ENCODE results near the gene DNAH1. TPM values are rescaled to one million over a fixed set of nuclear protein-coding genes. Genes with fewer than 3 reads are reported as not detected.
A peak's percentile ranks its signal among the peaks of the same experiment; 100 is the strongest.

DNAH1 gene
- total and polyA plus RNA-seq, 2 experiments from 2014 or later, result 0.81 to 1.8 TPM

DNA sequence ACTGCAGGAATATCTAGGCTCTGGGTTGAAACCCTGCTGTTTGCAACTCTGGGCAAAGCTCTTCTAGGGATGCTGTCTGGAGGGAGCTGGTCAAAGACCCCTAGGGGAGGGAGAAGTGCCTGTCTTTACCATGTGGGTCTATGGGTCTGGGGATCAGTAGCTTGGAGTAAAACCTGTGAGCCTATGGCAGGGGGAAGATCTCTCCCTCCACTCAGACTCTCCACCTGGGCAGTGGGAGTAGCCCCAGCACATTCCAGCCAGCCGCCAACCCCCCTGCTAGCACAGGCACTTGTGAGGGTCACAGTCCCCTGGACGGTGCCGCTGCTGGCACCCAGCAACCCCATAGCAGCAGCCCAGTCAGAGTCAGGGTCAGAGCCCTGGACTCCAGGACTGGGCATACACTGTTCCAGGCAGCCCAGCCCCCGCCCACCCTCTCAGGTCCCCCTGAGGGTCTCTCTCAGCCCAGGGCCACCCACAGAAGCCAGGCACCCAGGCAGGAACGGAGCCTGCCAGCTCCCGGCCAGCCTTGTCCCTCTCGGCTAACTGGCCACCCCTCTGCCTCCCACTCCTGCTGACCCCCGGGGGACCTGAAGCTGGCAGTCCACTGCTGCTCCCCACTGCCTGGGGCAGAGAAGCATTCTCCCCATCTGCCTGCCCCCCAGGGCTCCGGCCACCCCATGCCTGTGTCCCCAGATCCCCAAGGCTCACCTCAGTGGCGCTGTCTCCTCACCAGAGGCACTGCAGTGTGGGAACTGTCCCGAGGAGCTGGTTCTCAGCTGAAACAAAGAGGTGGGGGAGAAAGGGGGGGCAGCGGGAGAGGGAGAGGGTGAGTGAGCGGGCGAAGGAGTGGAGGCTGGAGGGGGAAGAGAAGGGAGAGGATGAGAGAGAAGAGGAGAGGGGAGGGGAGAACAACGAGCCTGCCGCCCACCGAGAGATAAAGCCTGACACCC is 17.7 kb upstream of the DNAH1 start:
- ATAC-seq (peak; percentile 55), DNase-seq (ENCODE audit: low spot score) (peak; percentile 59)
- no peaks in the 10 kb centered on the region for H3K9me3 Mint-ChIP-seq
- Histone ChIP-seq H3K27ac (ENCODE audit: low read depth) (no peak overlapping the region), H3K9me2 (ENCODE audit: insufficient read depth) (no peaks in the 10 kb centered on the region), H3K4me2 (peak overlapping the region; percentile 80), H2AFZ (peak overlapping the region; percentile 87), H4K20me1 (replicated peaks; ENCODE audit: insufficient read depth) (no peaks in the 10 kb centered on the region; the same call in 1 of the 2 replicates), H3K4me3 (peak overlapping the region; percentile 53), H3F3A (replicated peaks; ENCODE audit: low read depth) (0 out of 2 replicates have a peak, but pooled peaks cover 4% of the 10 kb centered on the region), H3K79me2 (replicated peaks; ENCODE audit: insufficient read depth) (no peaks in the 10 kb centered on the region), H3K27me3 (ENCODE audit: insufficient read depth) (no peaks in the 10 kb centered on the region), H3K36me3 (ENCODE audit: insufficient read depth) (no peaks in the 10 kb centered on the region), H3K4me1 (ENCODE audit: insufficient read depth) (peaks cover 23% of the 10 kb centered on the region)
- H3K4me1 Mint-ChIP-seq, result peaks cover 34% of the 10 kb centered on the region
- H3K36me3 Mint-ChIP-seq (ENCODE audit: low read depth), result no peaks in the 10 kb centered on the region
- H3K27me3 Mint-ChIP-seq (ENCODE audit: insufficient read depth, low read depth, poor library complexity), result peaks cover 27% of the 10 kb centered on the region
- 0 out of 2 replicates have a peak overlapping the region, but pooled peaks have one; percentile 32 for H3K27ac Mint-ChIP-seq
- peak overlapping the region; percentile 68 for H3K4me3 Mint-ChIP-seq
- TF ChIP-seq, protein P1, sequence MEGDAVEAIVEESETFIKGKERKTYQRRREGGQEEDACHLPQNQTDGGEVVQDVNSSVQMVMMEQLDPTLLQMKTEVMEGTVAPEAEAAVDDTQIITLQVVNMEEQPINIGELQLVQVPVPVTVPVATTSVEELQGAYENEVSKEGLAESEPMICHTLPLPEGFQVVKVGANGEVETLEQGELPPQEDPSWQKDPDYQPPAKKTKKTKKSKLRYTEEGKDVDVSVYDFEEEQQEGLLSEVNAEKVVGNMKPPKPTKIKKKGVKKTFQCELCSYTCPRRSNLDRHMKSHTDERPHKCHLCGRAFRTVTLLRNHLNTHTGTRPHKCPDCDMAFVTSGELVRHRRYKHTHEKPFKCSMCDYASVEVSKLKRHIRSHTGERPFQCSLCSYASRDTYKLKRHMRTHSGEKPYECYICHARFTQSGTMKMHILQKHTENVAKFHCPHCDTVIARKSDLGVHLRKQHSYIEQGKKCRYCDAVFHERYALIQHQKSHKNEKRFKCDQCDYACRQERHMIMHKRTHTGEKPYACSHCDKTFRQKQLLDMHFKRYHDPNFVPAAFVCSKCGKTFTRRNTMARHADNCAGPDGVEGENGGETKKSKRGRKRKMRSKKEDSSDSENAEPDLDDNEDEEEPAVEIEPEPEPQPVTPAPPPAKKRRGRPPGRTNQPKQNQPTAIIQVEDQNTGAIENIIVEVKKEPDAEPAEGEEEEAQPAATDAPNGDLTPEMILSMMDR (conservative IDR thresholded peaks at IDR 0.05; ENCODE audit: low read depth in 2 of 2), result peak in 1 of 2 experiments; percentile 24; a peak in 2 of 4 replicates
- TF ChIP-seq JUNB (IDR thresholded peaks at IDR 0.05; ENCODE audit: unreplicated experiment), result no peak
- no peak for TF ChIP-seq EZH2 (IDR thresholded peaks at IDR 0.05; ENCODE audit: low read depth, unreplicated experiment)
- no peak for TF ChIP-seq NANOG (IDR thresholded peaks at IDR 0.05; ENCODE audit: borderline replicate concordance)
- TF ChIP-seq ZNF331 (CRISPR knock-in tag; IDR thresholded peaks at IDR 0.05; ENCODE audit: low read depth), result no peak

DNA sequence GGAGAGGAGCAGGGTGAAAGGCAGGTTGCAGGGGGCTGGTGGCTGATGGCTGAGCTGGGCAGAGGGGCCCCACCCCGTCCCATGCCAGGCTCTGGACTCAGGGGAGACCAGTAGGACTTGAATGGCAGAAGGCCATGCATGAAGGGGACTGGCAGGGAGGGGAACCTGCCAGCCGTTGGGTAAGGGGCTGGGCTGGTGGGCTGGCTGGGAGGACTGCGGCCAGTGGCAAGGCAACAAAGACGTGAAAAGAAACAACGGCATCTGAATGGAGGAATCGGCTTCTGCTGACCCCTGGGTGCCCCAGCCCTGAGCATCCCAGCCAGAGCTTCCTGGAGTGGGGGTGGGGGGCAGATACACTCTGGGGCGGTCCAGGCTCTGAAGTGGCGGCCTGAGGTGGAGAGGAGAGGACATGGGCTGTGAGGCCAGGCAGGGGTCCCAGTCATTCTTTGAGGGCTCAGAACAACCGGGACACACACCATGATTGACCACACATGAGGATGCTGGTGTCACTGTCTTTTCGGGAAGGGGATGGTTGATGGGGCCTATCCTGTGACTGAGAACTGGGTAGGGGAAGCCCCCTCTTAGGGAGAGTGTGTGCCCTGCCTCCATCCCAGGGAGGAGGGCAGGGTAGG is 16.8 kb upstream of the DNAH1 start:
- peak overlapping the region; percentile 87 for H2AFZ ChIP-seq
- H3K36me3 Mint-ChIP-seq (ENCODE audit: low read depth), result no peaks in the 10 kb centered on the region
- H3K79me2 ChIP-seq (replicated peaks; ENCODE audit: insufficient read depth), result no peaks in the 10 kb centered on the region
- peaks cover 29% of the 10 kb centered on the region for H3K27me3 Mint-ChIP-seq (ENCODE audit: insufficient read depth, low read depth, poor library complexity)
- no peaks in the 10 kb centered on the region for H3K9me3 Mint-ChIP-seq
- peak overlapping the region; percentile 80 for H3K4me2 ChIP-seq
- H3K4me3 Mint-ChIP-seq, result peak overlapping the region; percentile 68
- peaks cover 34% of the 10 kb centered on the region for H3K4me1 Mint-ChIP-seq
- no peaks in the 10 kb centered on the region for H3K9me2 ChIP-seq (ENCODE audit: insufficient read depth)
- H3K4me3 ChIP-seq, result peak overlapping the region; percentile 53
- ATAC-seq, result peak; percentile 17
- H4K20me1 ChIP-seq (replicated peaks; ENCODE audit: insufficient read depth), result no peaks in the 10 kb centered on the region; the same call in 1 of the 2 replicates
- peaks cover 23% of the 10 kb centered on the region for H3K4me1 ChIP-seq (ENCODE audit: insufficient read depth)
- H3K36me3 ChIP-seq (ENCODE audit: insufficient read depth), result no peaks in the 10 kb centered on the region
- peak; percentile 32 for DNase-seq (ENCODE audit: low spot score)
- peak overlapping the region; percentile 67; the same call in 1 of the 2 replicates for H3K27ac Mint-ChIP-seq
- H3F3A ChIP-seq (replicated peaks; ENCODE audit: low read depth), result 0 out of 2 replicates have a peak, but pooled peaks cover 4% of the 10 kb centered on the region
- H3K27me3 ChIP-seq (ENCODE audit: insufficient read depth), result no peaks in the 10 kb centered on the region
- no peak overlapping the region for H3K27ac ChIP-seq (ENCODE audit: low read depth)
- TF ChIP-seq ZNF331 (CRISPR knock-in tag; IDR thresholded peaks at IDR 0.05; ENCODE audit: low read depth), result no peak
- TF ChIP-seq, protein P2, sequence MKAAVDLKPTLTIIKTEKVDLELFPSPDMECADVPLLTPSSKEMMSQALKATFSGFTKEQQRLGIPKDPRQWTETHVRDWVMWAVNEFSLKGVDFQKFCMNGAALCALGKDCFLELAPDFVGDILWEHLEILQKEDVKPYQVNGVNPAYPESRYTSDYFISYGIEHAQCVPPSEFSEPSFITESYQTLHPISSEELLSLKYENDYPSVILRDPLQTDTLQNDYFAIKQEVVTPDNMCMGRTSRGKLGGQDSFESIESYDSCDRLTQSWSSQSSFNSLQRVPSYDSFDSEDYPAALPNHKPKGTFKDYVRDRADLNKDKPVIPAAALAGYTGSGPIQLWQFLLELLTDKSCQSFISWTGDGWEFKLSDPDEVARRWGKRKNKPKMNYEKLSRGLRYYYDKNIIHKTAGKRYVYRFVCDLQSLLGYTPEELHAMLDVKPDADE (IDR thresholded peaks at IDR 0.05), result no peak
- TF ChIP-seq, protein P3, sequence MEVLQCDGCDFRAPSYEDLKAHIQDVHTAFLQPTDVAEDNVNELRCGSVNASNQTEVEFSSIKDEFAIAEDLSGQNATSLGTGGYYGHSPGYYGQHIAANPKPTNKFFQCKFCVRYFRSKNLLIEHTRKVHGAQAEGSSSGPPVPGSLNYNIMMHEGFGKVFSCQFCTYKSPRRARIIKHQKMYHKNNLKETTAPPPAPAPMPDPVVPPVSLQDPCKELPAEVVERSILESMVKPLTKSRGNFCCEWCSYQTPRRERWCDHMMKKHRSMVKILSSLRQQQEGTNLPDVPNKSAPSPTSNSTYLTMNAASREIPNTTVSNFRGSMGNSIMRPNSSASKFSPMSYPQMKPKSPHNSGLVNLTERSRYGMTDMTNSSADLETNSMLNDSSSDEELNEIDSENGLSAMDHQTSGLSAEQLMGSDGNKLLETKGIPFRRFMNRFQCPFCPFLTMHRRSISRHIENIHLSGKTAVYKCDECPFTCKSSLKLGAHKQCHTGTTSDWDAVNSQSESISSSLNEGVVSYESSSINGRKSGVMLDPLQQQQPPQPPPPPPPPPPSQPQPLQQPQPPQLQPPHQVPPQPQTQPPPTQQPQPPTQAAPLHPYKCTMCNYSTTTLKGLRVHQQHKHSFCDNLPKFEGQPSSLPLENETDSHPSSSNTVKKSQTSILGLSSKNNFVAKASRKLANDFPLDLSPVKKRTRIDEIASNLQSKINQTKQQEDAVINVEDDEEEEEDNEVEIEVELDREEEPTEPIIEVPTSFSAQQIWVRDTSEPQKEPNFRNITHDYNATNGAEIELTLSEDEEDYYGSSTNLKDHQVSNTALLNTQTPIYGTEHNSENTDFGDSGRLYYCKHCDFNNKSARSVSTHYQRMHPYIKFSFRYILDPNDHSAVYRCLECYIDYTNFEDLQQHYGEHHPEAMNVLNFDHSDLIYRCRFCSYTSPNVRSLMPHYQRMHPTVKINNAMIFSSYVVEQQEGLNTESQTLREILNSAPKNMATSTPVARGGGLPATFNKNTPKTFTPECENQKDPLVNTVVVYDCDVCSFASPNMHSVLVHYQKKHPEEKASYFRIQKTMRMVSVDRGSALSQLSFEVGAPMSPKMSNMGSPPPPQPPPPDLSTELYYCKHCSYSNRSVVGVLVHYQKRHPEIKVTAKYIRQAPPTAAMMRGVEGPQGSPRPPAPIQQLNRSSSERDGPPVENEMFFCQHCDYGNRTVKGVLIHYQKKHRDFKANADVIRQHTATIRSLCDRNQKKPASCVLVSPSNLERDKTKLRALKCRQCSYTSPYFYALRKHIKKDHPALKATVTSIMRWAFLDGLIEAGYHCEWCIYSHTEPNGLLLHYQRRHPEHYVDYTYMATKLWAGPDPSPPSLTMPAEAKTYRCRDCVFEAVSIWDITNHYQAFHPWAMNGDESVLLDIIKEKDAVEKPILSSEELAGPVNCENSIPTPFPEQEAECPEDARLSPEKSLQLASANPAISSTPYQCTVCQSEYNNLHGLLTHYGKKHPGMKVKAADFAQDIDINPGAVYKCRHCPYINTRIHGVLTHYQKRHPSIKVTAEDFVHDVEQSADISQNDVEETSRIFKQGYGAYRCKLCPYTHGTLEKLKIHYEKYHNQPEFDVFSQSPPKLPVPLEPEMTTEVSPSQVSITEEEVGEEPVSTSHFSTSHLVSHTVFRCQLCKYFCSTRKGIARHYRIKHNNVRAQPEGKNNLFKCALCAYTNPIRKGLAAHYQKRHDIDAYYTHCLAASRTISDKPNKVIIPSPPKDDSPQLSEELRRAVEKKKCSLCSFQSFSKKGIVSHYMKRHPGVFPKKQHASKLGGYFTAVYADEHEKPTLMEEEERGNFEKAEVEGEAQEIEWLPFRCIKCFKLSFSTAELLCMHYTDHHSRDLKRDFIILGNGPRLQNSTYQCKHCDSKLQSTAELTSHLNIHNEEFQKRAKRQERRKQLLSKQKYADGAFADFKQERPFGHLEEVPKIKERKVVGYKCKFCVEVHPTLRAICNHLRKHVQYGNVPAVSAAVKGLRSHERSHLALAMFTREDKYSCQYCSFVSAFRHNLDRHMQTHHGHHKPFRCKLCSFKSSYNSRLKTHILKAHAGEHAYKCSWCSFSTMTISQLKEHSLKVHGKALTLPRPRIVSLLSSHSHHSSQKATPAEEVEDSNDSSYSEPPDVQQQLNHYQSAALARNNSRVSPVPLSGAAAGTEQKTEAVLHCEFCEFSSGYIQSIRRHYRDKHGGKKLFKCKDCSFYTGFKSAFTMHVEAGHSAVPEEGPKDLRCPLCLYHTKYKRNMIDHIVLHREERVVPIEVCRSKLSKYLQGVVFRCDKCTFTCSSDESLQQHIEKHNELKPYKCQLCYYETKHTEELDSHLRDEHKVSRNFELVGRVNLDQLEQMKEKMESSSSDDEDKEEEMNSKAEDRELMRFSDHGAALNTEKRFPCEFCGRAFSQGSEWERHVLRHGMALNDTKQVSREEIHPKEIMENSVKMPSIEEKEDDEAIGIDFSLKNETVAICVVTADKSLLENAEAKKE (CRISPR knock-in tag; IDR thresholded peaks at IDR 0.05), result no peak
- no peak for TF ChIP-seq POLR2AphosphoS5 (IDR thresholded peaks at IDR 0.05; ENCODE audit: low read depth)

Data from GM23338 (cell line).